Endothelial cell of hepatic sinusoid (primary cell): ENCODE data around the gene C16orf89.
"Not testable (repeated sequence)": the region's sequence is repeated elsewhere in the genome, so short reads cannot be mapped to it uniquely, and the experiment has no call there.

Experiments
- in situ Hi-C: cut with HindIII; loops from 2 replicates; pipeline ENCODE4 v1.10.0; 2017; ENCODE audit warnings: low sequenced_read_pairs

The C16orf89 gene

DNA sequence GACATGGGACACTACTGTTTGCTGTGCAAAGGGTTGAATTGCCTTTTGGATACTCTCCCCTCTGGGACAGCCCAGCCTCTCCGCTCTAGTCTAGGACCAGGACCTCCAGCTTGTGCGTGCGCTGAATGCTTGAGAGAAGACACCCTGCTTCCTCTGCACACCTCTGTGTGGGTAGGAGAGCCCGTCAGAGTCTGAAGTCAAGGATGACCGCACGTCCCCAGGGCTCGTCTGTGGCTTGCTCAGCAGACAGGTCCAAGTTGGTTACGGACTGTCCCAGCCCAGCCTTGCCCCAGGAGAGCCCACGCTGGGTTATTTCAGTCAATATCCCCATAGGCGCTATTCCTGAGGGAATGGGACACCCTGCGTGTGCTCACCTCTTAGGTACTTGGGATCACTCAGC lies 3.7 kb downstream of the C16orf89 start:
- in situ Hi-C loops, result no loop called here

DNA sequence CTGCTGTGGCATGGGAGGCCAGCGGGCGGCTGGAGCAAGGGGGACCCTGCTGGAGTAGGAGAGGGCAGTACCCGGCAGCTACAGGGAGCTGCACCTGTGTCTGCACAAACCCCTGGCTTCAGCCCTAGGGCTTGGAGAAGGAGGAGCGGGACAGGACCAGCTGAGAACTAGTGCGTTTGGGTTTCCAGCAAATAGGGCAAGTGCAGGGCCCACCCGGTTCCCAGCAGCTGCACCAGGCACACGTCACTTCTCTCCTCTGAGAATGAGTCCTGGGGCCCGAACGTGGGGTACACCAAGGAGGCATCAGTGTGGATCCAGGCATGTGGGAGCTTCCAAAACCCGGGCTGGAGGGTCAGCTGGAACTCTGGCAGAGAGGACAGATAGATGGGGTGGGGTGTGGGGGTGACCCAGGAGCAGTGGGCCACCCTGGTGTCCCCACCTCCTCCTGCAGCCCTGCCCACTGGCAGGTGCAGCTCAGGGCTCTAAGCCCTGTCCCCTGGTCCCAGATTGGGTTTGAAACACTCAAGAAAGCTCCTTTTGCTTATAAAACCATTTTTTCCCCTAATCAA lies 5.6 kb downstream of the C16orf89 start:
- in situ Hi-C loops, result no loop called here

DNA sequence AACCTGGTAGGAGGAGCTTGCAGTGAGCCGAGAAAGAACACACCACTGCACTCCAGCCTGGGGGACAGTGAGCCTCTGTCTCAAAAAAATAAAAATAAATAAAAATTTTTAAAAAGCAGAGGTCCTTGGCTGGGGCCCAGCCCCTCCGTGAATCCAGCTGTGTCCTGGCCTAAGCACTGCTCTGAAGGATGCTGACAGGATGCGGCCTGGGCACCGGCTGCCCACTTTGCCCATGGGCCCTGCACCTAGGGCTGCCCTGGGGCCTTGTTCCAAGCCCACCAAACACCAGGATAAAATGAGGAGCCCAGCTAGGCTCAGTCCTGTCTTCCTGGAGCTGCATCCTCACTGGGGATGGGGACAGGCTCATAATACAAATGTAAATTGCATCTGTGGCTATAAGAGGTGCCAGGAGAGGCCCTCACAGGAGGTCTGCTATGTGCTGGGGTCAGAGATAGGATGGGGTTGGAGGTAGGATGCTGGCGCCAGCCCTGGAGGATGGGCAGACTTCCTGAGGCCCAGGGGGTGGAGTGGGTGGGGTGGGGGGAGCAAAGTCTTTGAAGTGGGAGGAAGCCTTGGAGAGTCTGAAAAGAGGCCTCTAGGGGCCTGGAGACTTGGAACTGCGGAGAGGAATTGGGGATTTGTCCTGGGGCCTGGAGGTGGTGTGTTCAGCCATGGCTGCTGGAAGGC lies 6.2 kb downstream of the C16orf89 start:
- in situ Hi-C loops, result no loop called here

DNA sequence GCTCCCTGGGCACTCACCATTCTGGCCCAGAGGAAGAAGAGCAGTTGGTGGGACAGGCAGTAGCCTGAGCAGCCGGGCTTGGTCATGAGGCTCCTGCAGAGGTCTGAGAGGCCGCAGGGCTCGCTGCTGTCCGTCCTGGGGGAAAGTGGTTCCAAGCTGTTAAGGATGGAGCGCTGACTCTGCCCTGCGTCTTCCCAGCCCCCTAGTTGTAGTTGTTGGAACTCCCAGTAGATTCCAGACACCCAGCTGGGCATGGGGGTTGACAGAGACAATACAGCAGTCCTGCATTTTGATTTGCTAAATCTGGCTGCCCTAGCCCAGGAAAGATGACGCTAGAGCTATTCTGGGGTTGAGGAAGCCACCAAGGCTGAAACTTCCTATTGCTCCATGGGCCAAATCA lies 7.3 kb downstream of the C16orf89 start:
- in situ Hi-C loops, result no loop called here

DNA sequence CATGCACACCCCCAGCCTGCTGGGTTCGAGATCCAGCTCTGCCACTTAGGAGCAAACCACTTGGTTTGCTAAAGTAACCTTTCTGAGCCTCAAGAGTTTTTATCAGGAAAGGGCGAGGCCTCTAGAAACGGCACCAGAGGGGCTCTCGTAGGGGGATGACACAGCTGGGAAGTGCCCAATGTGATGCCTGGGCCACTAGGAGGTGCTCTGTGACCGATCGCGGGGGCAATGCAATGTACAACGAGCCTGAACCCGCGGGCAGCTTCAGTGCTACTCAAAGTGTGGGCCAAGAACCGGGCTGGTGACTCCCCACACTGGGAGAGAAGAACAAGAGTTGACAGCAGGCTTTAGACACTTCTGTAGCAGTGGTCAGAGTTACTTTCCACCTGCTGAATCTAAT lies 9.4 kb downstream of the C16orf89 start:
- in situ Hi-C loops, result no loop called here

DNA sequence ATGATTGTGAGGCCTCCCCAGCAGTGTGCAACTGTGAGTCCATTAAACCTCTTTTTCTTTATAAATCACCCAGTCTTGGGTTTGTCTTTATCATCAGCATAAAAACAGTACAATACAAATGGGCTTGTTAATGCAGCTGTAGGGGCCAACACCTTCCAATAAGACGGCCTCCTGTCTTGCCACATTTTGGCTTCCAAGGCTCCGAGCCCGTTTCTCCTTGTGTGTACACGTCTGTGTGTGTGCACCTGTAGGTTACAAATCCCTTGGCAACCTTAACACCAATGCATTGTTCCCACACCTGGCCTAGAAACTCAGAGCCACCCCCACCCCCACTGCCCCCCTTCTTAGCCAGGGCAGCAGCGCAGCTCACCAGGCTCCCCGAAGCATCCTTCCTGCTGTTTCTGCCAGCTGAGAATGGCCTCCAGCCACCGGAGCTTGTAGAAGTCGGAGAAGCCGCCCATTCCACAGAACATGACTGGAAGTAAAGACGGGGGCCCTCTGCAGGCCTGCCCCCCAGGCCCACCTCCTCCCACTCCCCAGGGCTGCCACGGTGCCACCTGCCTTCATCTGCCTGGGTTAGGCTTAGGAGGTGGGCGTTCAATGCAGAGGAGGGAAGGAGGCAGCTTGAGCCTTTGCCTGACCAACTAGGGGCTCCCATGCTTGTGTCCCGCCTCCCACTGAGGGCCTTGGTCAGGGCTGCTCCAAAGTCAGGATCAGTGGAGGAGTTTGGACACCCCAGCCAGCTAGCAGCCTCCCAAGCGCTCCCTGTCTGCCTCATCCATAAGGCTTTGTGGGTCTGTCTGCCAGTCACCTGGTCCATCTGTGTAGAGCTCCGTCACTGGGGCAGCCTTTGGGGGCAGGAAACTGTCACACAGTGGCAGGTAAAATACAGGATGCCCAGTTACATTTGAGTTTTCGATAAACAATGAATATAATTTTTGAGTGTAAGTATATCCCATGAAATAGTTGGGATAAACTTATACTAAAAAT lies 10.6 kb downstream of the C16orf89 start:
- in situ Hi-C loops, result no loop called here

DNA sequence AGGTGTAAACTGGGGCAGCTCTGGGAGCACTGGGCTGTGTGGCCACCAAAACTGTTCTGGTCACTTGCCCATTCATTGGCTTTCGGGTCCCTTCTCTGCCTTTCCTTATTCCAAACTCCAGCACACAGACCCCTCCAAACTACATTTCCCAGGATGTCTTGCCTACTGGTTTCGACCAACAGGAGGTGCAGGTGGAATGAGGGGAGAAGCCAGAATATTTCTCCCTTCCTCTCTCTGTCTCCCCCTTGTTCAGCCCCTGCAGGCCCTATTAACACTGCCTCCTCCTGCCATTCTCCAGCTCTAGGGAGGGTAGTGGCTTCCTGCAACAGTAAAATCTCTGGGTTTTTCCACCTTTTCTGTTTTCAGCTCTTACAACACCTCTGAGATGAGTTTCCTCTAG lies 18.8 kb downstream of the C16orf89 start:
- in situ Hi-C loops, result no loop called here

DNA sequence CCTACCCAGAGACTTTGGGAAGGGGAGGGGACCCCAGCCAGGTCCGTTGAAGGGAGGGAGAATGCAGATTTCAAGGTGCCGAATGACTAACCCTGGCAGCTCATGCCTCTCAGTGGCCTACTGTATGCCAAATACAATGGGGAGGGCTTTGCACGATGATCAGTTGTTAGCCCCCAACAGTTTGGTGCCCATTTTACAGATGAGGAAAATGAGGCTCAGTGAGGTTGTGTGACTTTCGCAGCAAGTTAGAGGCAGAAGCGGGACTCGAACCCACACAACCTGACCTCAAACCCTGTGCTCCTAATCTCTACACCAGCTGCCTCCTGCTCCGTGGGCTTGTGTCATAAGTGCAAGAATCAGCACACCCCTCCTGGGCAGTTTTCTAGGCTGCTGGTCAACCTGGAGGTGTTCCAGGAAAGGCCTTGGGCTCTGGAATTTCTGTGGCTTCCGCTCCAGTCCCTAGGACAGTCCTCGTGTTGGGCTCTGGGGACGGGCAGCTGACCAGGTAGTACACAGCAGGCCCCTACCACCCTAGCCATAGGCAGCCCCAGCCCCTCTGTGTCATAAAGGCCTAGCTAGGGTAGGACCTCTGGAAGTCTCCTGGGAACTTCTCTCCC lies 20.1 kb downstream of the C16orf89 start:
- in situ Hi-C loops, result no loop called here

DNA sequence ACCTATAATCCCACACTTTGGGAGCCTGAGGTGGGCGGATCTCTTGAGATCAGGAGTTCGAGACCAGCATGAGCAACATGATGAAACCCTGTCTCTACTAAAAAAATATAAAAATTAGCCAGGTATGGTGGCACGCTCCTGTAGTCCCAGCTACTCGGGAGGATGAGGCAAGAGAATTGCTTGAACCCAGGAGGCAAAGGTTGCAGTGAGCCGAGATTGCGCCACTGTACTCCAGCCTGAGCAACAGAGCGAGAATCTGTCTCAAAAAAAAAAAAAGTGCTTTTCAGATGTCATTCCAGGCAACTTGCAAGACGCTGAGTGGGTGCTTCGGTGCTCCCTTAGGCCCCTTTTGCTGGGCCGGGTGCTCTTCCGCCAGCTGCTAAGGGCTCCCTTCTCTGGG lies 21.2 kb downstream of the C16orf89 start:
- in situ Hi-C loops, result not testable (repeated sequence)

DNA sequence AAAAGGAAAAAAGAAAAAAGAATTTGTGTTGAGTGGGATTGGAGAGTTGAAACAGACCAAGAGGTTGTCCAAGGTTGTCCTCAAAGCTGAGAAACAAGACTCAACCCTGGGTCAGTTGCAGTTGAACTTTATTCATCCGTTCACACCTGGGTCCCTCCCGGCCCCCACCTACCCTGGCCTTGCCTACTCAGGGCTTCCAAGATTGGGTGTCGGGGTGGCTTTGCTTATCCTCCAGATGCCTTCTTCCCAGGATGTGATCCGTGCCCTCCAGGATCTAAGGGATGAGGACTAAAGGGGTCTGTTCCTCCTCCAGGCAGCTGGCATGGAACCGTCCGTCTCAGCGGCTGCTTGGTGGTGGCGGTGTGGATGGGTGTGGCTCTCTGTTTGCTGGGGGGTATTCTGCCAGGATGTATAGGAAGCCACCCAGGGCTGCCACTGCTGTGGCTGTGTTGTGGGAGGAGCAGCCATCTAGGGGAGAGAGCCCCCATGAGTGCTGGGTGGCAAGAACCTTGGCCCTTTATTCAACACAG lies 21.7 kb downstream of the C16orf89 start:
- in situ Hi-C loops, result no loop called here

DNA sequence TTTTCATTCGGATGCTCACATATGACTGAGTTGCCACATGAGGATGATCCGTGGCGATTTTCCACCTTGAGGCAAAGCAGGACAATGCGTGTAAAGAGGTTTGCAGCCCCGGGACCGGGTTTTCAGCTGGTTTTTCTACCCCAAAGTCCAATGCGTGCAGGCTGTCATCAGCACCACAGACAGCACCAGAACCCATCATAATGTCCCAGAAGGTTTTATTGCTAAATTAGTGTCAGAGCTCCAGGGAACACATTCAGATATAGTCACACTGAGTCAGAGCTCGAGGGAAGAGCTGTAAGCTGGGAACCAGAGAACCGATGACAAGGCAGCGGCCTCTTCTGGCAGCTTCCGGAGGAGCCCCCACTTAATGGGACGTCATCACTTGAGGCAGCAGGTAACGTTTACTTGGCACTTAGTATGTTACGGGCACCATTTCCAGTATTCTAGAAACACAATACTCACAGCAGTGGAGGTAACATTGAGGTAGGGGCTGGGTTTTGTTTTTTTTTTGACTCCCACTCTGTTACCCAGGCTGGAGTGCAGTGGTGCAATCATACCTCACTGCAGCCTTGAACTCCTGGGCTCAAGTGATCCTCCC lies 23.1 kb downstream of the C16orf89 start:
- in situ Hi-C loops, result no loop called here

DNA sequence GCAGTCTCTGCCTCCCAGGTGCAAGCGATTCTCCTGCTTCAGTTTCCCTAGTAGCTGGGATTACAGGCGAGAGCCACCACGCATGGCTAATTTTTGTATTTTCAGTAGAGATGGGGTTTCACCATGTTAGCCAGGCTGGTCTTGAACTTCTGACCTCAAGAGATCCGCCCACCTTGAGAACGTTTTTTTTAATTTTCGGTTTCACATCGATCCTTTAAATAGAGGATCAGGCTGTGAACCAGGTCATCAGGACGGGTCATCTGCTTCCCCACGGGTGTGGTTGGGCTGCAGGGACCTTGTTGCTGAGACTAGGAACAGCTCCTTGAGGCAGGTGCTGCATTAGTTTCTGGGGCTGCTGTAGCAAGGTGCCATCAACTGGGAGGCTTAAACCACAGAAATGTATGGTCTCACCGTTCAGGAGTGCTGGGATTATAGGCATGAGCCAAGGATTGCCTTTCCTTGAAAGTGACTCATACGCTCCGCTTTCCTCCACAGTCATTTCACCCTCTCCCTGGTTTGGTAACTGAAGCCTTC lies 24.1 kb downstream of the C16orf89 start:
- in situ Hi-C loops, result no loop called here

DNA sequence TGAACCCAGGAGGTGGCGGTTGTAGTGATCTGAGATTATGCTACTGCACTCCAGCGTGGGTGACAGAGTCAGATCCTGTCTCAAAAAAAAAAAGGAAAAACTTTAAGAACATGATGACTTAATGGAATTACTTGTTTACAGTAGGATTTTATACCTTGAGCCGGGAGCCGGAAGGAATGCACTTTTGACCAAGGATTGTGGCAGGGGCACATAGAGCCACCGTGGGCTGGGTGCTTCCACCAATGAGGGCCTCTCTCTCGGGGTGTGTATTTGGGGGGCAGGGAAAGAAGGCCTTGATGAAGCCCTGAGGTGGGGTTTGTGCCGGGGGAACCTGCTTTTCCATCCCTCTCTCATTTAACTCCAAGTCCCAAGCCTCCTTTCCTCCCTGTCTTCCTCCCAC lies 25.3 kb downstream of the C16orf89 start:
- in situ Hi-C loops, result no loop called here

DNA sequence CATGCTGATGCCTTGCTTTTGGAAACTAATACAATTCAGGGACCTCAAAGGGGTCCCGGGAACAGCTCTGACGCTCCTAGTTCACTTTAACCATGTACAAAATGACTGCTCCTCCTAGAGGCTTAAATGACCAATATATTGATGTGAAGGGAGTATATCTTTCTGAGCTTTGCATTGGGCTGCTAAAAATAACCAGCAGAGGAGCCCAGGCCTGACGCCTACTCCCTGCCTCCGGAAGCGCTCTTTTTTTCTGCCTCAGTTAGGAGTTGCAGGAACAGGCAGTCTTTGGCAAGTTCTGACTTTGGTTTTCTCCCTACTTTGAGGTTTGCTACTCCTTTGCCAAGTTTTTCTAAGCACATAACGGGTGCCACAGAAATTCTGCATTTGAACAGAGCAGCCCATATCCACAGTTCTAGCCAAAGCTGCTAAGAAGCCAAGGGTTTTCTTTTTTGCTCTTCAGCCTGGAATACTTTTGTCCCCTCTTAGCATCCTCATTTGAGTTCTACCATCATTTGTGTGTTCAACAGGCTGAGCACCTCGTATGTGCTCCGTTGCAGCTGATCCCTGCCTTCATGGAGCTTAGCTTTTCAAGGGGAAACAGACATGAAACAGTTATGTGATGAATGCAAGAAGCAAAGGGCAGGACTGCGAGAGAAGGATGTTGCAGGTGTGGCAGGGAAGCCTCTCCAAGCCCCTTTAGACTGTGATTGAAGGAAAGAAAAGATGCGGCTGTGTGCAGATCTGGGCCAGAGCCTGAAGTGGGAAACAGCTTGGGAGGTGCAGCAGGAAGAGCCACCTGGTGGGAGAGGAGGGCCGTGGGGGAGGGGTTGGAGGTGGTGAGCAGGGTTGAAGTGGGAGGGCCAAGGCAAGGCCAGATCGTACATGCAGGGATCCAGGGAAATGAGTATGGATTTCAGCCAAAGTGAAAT lies 29.3 kb downstream of the C16orf89 start:
- in situ Hi-C loops, result no loop called here

DNA sequence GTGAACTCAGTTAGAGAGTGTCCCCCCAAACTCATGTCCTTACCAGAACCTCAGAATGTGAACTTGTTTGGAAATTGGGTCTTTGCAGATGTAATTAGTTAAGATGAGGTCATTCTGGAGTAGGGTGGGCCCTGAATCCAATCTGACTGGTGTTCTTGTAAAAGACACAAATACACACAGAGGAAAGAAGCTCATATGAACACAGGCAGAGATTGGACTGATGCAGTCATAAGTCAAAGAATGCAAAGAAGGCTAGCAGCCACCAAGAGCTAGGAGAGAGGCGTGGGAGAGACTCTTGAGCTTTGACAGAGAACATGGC lies 29.9 kb downstream of the C16orf89 start:
- in situ Hi-C loops, result no loop called here

DNA sequence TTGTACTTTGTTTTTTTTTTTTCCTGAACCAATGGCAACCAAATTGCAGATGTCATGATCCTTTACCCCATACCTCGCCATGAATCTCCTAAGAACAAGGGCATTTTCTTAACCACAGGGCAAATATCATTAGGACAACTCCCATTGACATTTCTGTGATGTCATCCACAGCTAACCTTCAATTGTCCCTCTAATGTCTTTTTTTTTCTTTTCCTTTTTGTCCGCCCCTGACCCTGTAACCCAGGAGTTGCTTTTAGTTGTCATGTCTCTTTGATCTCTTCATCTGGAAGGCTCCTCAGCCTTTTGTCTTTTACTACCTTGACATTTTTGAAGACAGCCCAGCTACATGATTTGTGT lies 31.6 kb downstream of the C16orf89 start:
- in situ Hi-C loops, result no loop called here

DNA sequence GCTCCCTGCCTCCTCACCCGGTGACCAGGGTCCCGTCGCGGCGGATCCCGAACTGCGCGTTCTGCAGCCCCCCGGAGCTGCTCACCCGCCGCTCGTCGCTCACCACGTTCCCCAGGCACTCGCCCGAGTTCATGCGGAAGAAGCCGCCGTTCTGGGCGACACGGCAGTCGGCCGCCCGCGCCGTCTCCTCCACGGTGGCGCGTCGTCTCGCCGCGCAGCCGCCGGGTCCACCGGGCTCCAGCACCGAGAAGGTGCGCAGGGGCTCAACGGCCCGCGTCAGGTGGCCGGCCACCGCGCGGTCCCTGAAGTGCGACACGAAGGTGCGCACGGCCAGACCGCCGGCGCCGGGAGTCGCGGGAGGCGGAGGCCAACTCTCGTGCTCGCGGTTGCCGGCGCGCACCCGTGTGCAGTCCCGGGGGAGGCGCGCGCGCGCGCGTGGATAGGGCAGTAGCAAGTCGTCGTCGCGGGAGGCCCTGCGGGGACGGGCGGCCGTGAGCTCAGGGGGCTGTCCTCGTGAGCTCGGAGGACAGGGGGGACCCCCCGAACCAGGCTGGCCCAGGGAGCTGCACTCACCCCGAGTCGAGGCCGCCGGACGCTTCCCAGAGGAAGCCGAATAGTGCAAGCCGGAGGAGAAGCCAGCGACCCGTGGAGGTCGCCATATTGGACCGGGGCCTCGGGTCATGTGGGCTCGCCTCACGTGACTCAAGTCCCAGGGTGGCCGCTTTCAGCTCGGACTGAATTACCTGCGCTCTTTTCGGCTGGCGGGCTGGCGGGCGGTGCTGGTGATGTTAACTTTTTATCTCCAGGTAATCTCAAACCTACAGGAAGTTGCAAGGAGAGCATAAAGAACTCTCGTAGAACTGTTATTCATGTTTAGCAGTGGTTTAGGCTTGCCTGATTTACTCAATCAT lies 32.2 kb downstream of the C16orf89 start, which contains the start of gene NAGPA:
Gene NAGPA, minus strand, starts transcription at position 680 of the 911 bp plus-strand sequence. Its CDS starts 21 bp downstream, at position 659.
- in situ Hi-C loops, result no loop called here

DNA sequence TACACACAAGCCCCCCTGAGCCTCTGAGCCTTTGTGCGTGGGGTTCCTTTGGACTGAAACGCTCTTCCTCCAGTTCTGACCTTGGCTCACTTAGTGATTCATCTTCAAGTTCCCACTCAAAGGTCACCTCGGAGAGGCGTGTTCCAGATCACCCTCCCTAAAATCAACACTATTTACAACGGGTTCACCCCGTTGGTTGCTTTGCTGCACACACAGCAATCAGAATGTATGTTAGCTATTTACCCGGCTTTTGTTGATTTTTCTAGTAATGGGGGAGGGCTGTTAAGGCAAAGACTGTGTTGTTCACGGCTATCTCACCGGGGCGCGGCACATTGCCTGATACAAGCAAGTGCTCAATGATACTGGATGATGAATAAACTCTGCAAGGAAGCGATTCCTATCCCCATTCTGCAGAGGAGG lies 33.0 kb downstream of the C16orf89 start:
- in situ Hi-C loops, result no loop called here
